HG03108 (cell line): ENCODE results near the gene PXMP4.

Experiments used
- ATAC-seq: cut with Tn5 transposase; IDR thresholded peaks from one replicate; pipeline ENCODE4 v1.9.1; 2021; ENCODE audit warnings: moderate library complexity; ENCODE audit not compliant: unreplicated experiment

The PXMP4 gene

DNA sequence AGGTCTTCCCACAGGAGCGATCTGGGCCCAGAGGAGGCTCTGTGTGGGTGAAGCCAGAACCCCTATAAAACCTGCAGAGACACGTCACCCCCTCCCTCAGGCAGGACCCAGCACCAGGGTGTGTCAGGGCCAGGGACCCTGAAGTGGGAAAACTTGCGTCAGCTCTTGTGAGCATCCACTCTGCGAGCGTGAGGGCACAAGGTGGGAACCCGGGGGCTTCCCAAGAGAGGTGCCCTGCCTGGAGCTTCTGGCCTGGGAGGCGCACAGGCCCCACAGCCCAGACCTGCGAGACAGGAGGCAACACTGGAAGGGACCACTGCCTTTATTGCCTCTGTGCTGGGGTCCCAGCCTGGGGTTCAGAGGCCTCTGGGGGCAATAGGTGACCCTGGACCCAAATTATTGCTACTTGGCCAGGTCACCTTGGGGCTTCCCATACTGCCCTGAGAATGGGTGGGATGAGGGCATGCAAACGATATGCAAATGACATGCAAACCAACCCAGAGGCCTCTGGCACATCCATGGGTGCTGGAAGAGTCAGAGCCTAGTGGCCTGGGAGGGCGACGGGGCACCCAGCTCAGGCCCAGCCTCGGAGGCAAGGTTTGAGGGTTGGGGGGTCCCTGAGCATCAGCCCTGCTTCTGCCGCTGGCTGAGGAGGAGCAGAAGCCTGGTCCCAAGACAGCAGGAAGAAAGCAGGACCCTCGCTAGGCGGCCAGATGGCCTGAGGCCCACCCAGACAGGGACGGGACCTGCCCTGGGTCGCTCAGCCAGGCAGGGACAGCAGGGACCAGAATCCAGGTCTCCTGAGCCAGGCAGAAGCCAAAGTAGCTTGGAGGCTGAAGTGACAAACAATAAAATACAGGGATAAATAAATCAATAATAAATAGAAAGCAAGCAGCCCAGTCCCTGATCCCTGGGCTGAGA lies 63.1 kb downstream of the PXMP4 start:
- ATAC-seq, result no peak

DNA sequence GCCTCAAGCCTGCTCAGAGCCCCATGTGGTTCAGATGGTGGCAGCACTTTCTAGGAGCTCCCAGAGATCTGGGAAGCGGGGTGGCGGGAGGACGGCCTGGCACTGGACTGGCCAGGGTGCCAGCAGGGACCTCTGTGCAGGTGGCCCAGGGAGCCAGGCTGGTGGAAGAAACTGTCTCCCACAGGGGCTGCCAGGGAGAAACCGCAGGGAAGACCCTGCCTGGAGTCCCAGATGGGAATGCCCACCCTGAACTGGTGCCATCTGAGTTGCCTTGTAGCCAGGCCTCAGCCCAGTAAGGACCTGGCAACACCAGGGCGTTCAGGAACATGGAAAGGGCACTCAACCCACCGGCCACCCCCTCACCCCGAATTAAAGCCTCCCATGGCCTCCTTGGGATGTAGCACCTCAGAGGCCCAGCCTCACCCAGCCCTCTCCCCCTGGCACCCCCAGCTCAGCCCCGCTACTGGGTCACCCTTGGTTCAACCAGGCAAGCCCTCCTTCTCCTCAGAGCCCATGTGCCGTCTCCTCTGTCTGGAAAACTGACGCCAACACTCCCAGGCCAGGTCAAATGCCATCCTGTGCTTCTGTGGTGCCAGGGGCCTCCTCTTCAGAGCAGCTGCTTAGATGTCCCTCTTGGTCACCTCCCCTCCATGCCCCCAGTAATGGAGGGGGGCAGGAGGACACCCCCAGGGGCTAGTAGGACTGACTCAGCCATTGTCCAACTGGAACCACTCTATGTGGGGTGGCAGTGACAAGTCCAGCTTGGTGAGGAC lies 63.9 kb downstream of the PXMP4 start:
- ATAC-seq, result no peak

DNA sequence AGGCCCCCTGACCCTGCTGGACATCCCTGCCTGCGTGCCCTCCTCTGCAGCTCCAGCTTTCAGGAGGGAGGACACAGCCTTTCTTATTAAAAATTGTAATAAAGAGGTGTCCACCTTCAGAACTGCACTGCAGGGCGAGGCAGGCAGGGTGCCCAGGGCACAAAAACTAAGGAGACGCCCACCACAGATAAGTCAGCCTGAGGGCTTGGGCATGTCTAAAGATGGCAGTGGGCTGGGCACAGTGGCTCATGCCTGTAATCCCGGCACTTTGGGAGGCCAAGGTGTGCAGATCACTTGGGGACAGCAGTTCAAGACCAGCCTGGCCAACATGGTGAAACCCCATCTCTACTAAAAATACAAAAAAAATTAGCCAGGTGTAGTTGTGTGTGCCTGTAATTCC lies 64.9 kb downstream of the PXMP4 start:
- ATAC-seq, result no peak

DNA sequence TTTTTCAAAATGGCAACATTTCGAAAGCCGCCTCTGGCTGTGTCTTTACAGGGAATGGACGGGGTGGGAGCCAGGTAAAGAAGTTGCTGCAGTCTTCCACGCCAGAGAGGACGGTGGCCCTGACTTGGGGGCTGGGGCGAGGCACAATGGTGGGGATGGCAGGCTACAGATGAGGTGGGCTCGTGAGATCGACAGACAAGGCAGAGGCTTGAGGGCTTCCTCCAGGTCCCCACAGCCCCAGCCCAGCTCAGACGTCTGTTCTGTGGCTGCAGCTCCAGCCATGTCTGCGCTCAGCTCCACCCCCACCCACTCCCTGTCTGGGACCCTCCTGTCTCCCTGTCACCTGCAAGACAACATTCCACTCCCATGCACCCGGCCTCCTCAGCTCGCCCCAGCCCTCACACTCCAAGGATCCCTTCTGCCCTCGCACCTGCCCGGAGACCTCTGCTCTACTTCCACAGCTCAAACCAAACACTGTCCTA lies 65.4 kb downstream of the PXMP4 start:
- no peak for ATAC-seq

DNA sequence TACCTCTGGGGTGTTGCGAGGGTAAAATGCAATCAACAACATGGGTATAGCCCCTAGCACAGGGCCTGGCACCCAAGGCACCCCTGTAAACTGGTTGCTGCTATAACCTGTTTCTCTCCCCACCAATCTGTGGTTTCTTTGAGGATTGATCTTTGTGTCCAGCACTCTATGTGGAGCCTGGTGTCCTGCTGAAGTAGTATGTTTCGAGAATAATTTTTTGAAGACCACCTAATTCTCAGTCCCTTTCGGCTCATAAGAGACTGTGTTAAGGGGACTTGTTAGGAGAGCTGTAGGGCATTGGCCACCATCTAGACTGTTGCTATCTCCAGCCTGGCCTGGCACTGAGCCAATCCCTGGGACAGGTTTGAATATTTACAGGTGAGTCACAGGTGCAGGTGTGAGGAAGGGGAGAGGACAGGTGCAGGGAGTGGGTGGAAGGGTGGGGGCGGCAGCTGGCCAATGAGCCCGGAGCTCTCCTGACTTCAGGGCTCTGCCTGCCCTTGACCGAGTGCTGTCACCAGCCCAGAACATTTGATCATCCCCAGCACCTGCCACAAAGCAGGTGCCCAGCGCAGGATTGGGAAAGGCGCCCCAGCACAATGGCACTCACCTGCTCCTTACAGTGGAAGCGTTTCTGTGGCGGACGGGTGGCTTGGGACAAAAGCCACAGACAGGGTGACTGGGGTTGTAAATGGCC lies 66.1 kb downstream of the PXMP4 start:
- ATAC-seq, result no peak

DNA sequence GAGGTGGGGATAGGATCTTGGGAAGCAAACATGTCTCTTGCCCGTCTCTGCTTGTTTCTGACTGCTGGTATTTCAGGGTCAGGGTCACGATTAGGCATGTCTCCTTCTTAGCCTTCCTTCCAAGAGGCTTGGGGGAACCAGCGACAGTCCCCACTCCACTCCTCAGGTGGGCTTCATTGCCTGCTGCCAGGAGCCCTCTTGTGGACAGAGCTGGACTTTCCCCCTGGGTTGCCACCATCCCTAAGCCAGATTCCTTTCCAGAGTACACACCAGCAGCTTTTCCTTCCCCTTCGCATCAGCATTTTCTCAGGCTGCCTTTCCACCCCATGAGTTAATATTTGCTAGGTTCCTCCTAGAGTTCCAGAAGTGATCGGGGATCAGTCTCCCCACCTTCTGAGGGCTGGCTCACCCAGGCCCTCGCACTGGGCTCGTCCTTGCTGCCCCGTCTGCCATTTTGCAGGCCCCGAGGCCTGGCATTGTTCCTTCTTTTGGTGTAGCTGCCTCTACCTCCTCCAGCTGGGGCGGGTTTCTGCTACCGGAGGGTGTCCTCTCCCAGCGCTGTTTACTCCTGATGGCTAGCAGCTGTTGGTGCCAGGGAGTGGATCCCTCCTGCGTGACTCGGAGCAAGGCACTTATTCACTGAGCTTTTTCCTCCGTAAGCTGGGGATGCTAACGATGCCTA lies 66.8 kb downstream of the PXMP4 start:
- no peak for ATAC-seq
